CD8-positive, alpha-beta memory T cell (primary cell): ENCODE data around the gene SSNA1. TPM values are rescaled to one million over a fixed set of nuclear protein-coding genes. Genes with fewer than 3 reads are reported as not detected.

Experiments used
- polyA plus RNA-seq: library from polyadenylated mRNA; unstranded; fragments of 300-500 nt; fragmentation: Illumina TruSeq; gene quantifications from one replicate; pipeline ENCODE4 v1.2.3, GENCODE V29; 2021
- total RNA-seq, 2 experiments: library from RNA; stranded (reverse); gene quantifications; one replicate each; pipeline ENCODE4 v1.2.3, GENCODE V29; 2021

The SSNA1 gene
- total and polyA plus RNA-seq, 3 experiments from 2014 or later: 114 to 138 (median 118) TPM

Other genes with a start within 250 kb of the SSNA1 start
Only the 30 nearest of the 33 such genes appear.
- under 1 TPM; 0.24 to 0.49 TPM for gene PTGDS, start 211.2 kb upstream of the SSNA1 start, total RNA-seq
- 5.5 TPM for gene PTGDS, start 211.2 kb upstream of the SSNA1 start, polyA plus RNA-seq
- gene LCNL1, start 205.7 kb upstream of the SSNA1 start, total RNA-seq: under 1 TPM; 0.20 to 0.22 TPM
- 0.16 TPM for gene LCNL1, start 205.7 kb upstream of the SSNA1 start, polyA plus RNA-seq
- 10 to 100 TPM; 78.4 to 82.2 TPM for gene PAXX, start 196.3 kb upstream of the SSNA1 start, total RNA-seq
- gene PAXX, start 196.3 kb upstream of the SSNA1 start, polyA plus RNA-seq: 156 TPM
- gene CLIC3, start 192.1 kb upstream of the SSNA1 start, total RNA-seq: 1 to 10 TPM; 3.4 to 4.1 TPM
- 52.1 TPM for gene CLIC3, start 192.1 kb upstream of the SSNA1 start, polyA plus RNA-seq
- 10 to 100 TPM; 15.9 to 20.7 TPM for gene ABCA2, start 160.4 kb upstream of the SSNA1 start, total RNA-seq
- 20.2 TPM for gene ABCA2, start 160.4 kb upstream of the SSNA1 start, polyA plus RNA-seq
- under 1 TPM; 0.57 to 0.82 TPM for gene FUT7, start 156.6 kb upstream of the SSNA1 start, total RNA-seq
- 28.7 TPM for gene FUT7, start 156.6 kb upstream of the SSNA1 start, polyA plus RNA-seq
- 10 to 100 TPM; 24.6 to 27.5 TPM for gene NPDC1, start 142.5 kb upstream of the SSNA1 start, total RNA-seq
- gene NPDC1, start 142.5 kb upstream of the SSNA1 start, polyA plus RNA-seq: 38.4 TPM
- gene ENTPD2, start 134.6 kb upstream of the SSNA1 start, total RNA-seq: not detected
- gene ENTPD2, start 134.6 kb upstream of the SSNA1 start, polyA plus RNA-seq: not detected
- 10 to 100 TPM; 11.5 to 12.7 TPM for gene SAPCD2, start 118.1 kb upstream of the SSNA1 start, total RNA-seq
- 0.15 TPM for gene SAPCD2, start 118.1 kb upstream of the SSNA1 start, polyA plus RNA-seq
- gene UAP1L1, start 111.2 kb upstream of the SSNA1 start, total RNA-seq: 10 to 100 TPM; 15.3 to 15.5 TPM
- gene UAP1L1, start 111.2 kb upstream of the SSNA1 start, polyA plus RNA-seq: 4.6 TPM
- gene MAN1B1, start 101.7 kb upstream of the SSNA1 start, total RNA-seq: 10 to 100 TPM; 31.9 to 32.7 TPM
- 39.3 TPM for gene MAN1B1, start 101.7 kb upstream of the SSNA1 start, polyA plus RNA-seq
- 100 to 1,000 TPM; 294 to 308 TPM for gene DPP7, start 73.9 kb upstream of the SSNA1 start, total RNA-seq
- gene DPP7, start 73.9 kb upstream of the SSNA1 start, polyA plus RNA-seq: 158 TPM
- gene GRIN1, start 49.5 kb upstream of the SSNA1 start, total RNA-seq: not detected
- gene GRIN1, start 49.5 kb upstream of the SSNA1 start, polyA plus RNA-seq: not detected
- not detected for gene LRRC26, start 18.6 kb upstream of the SSNA1 start, total RNA-seq
- gene LRRC26, start 18.6 kb upstream of the SSNA1 start, polyA plus RNA-seq: not detected
- not detected for gene TMEM210, start 16.6 kb upstream of the SSNA1 start, total RNA-seq
- gene TMEM210, start 16.6 kb upstream of the SSNA1 start, polyA plus RNA-seq: not detected
- 10 to 100 TPM; 50.2 to 57.0 TPM for gene ANAPC2, start 116 bp upstream of the SSNA1 start, total RNA-seq
- gene ANAPC2, start 116 bp upstream of the SSNA1 start, polyA plus RNA-seq: 5.4 TPM
- gene TPRN, start 12.1 kb downstream of the SSNA1 start, total RNA-seq: 10 to 100 TPM; 14.1 to 15.1 TPM
- 0.76 TPM for gene TPRN, start 12.1 kb downstream of the SSNA1 start, polyA plus RNA-seq
- gene TMEM203, start 17.0 kb downstream of the SSNA1 start, total RNA-seq: 10 to 100 TPM; 51.5 to 53.9 TPM
- 134 TPM for gene TMEM203, start 17.0 kb downstream of the SSNA1 start, polyA plus RNA-seq
- gene NDOR1, start 17.0 kb downstream of the SSNA1 start, total RNA-seq: 10 to 100 TPM; 45.1 to 47.4 TPM
- gene NDOR1, start 17.0 kb downstream of the SSNA1 start, polyA plus RNA-seq: 9.9 TPM
- 1 to 10 TPM; 2.7 to 3.3 TPM for gene RNF208, start 33.6 kb downstream of the SSNA1 start, total RNA-seq
- gene RNF208, start 33.6 kb downstream of the SSNA1 start, polyA plus RNA-seq: not detected
- under 1 TPM; 0.58 to 0.66 TPM for gene CYSRT1, start 36.5 kb downstream of the SSNA1 start, total RNA-seq
- 0.32 TPM for gene CYSRT1, start 36.5 kb downstream of the SSNA1 start, polyA plus RNA-seq
- not detected for gene RNF224, start 38.8 kb downstream of the SSNA1 start, total RNA-seq
- gene RNF224, start 38.8 kb downstream of the SSNA1 start, polyA plus RNA-seq: not detected
- not detected for gene SLC34A3, start 42.2 kb downstream of the SSNA1 start, total RNA-seq
- gene SLC34A3, start 42.2 kb downstream of the SSNA1 start, polyA plus RNA-seq: not detected
- 100 to 1,000 TPM; 322 to 331 TPM for gene TUBB4B, start 52.6 kb downstream of the SSNA1 start, total RNA-seq
- 64.6 TPM for gene TUBB4B, start 52.6 kb downstream of the SSNA1 start, polyA plus RNA-seq
- under 1 TPM; 0.27 to 0.28 TPM for gene STPG3, start 62.6 kb downstream of the SSNA1 start, total RNA-seq
- gene STPG3, start 62.6 kb downstream of the SSNA1 start, polyA plus RNA-seq: not detected
- gene NELFB, start 66.7 kb downstream of the SSNA1 start, total RNA-seq: 10 to 100 TPM; 67.5 to 72.0 TPM
- gene NELFB, start 66.7 kb downstream of the SSNA1 start, polyA plus RNA-seq: 34.8 TPM
- gene TOR4A, start 89.0 kb downstream of the SSNA1 start, total RNA-seq: 1 to 10 TPM; 3.3 to 3.9 TPM
- 1.8 TPM for gene TOR4A, start 89.0 kb downstream of the SSNA1 start, polyA plus RNA-seq
- gene NRARP, start 113.6 kb downstream of the SSNA1 start, total RNA-seq: 1 to 10 TPM; 1.9 to 2.3 TPM
- not detected for gene NRARP, start 113.6 kb downstream of the SSNA1 start, polyA plus RNA-seq
- gene EXD3, start 234.5 kb downstream of the SSNA1 start, total RNA-seq: 1 to 10 TPM; 4.8 to 6.6 TPM
- gene EXD3, start 234.5 kb downstream of the SSNA1 start, polyA plus RNA-seq: 6.7 TPM
- gene NOXA1, start 234.7 kb downstream of the SSNA1 start, total RNA-seq: under 1 TPM; 0.66 to 0.74 TPM
- 1.3 TPM for gene NOXA1, start 234.7 kb downstream of the SSNA1 start, polyA plus RNA-seq